H1 (cell line): Measurements from ENCODE around the gene RAET1L. TPM values are rescaled to one million over a fixed set of nuclear protein-coding genes. Genes with fewer than 3 reads are reported as not detected.
A peak's percentile ranks its signal among the peaks of the same experiment; 100 is the strongest.

Source experiments
- CTCF ChIA-PET: fragments of 300-600 bp; sonication (Branson Sonifier 250); formaldehyde crosslinking; loops from one replicate; lab custom pipeline; 2021; ENCODE audit not compliant: partially characterized antibody; lab: Charles Lee
- POLR2A ChIA-PET: fragments of 300-600 bp; sonication (Branson Sonifier 250); formaldehyde crosslinking; loops from one replicate; lab custom pipeline; 2021; ENCODE audit warnings: inconsistent platforms; ENCODE audit not compliant: partially characterized antibody; lab: Charles Lee
- DNase-seq, 2 experiments: peaks; one replicate each; pipeline versions ENCODE4 v3.0.0 to v3.0.0-alpha.2; 2010 to 2022; ENCODE audit warnings: low spot score in 2 of 2, low read depth in 1 of 2, mixed read lengths in 1 of 2
- FAIRE-seq: peaks from 2 replicates; lab custom pipeline; 2011; peaks lifted over from hg19 to GRCh38; lab: Jason Lieb, UNC
- H2AFZ ChIP-seq: 2 replicates; pipeline ENCODE4 v1.8.1; 2012; ENCODE audit warnings: low read length, inconsistent platforms
- H2AK5ac ChIP-seq: 2 replicates; pipeline ENCODE4 v1.6.1; 2013; ENCODE audit warnings: low read depth, low read length
- H2BK120ac ChIP-seq: replicated peaks from 2 replicates; pipeline ENCODE3; 2013; ENCODE audit warnings: low read depth, low read length, inconsistent platforms
- H2BK12ac ChIP-seq: 2 replicates; pipeline ENCODE4 v1.6.1; 2013; ENCODE audit warnings: low read depth, low read length
- H2BK15ac ChIP-seq: 2 replicates; pipeline ENCODE4 v1.6.1; 2013; ENCODE audit warnings: low read length
- H2BK20ac ChIP-seq: 2 replicates; pipeline ENCODE4 v1.6.1; 2013; ENCODE audit warnings: low read length
- H2BK5ac ChIP-seq: 2 replicates; pipeline ENCODE4 v1.6.1; 2013; ENCODE audit warnings: low read depth, low read length
- H3K14ac ChIP-seq: 2 replicates; pipeline ENCODE4 v1.6.1; 2013; ENCODE audit warnings: inconsistent platforms; ENCODE audit not compliant: insufficient read length
- H3K18ac ChIP-seq: 2 replicates; pipeline ENCODE4 v1.6.1; 2013; ENCODE audit warnings: low read length; ENCODE audit errors: extremely low read depth
- H3K23ac ChIP-seq: 2 replicates; pipeline ENCODE4 v1.6.1; 2013; ENCODE audit warnings: inconsistent platforms; ENCODE audit not compliant: insufficient read length
- H3K23me2 ChIP-seq: 2 replicates; pipeline ENCODE4 v1.6.1; 2013; ENCODE audit warnings: low read depth, low read length
- H3K27ac ChIP-seq: 2 replicates; pipeline ENCODE4 v1.6.1; 2011; ENCODE audit warnings: low read depth, low read length, inconsistent platforms
- H3K27me3 ChIP-seq, 4 experiments: replicated peaks in 1 of 4; 1 replicate in 1 of 4; 2 replicates in 3 of 4; pipeline versions ENCODE4 v1.6.1 to v1.8.1; 2011 to 2013; ENCODE audit warnings: low read length in 3 of 4, mild to moderate bottlenecking in 3 of 4, inconsistent platforms in 2 of 4, mixed read lengths in 2 of 4, moderate library complexity in 1 of 4; ENCODE audit not compliant: control insufficient read depth in 3 of 4, insufficient read depth in 3 of 4; ENCODE audit errors: extremely low read depth in 1 of 4
- H3K36me3 ChIP-seq, 4 experiments: 2 replicates each; pipeline versions ENCODE4 v1.6.1 to v1.8.1; 2011 to 2013; ENCODE audit warnings: mild to moderate bottlenecking in 4 of 4, low read length in 3 of 4, moderate library complexity in 2 of 4, control low read depth in 1 of 4, inconsistent platforms in 1 of 4; ENCODE audit not compliant: insufficient read depth in 4 of 4, control insufficient read depth in 2 of 4
- H3K4ac ChIP-seq: replicated peaks from 2 replicates; pipeline ENCODE3; 2013; ENCODE audit warnings: low read length, low read depth, mixed read lengths, inconsistent platforms; ENCODE audit not compliant: insufficient read length
- H3K4me1 ChIP-seq, 4 experiments: replicated peaks in 1 of 4; 1 replicate in 1 of 4; 2 replicates in 3 of 4; pipeline versions ENCODE4 v1.6.1 to v1.8.1; 2011 to 2013; ENCODE audit warnings: low read length in 3 of 4, inconsistent platforms in 2 of 4, mixed read lengths in 1 of 4; ENCODE audit not compliant: insufficient read depth in 4 of 4, control insufficient read depth in 3 of 4
- H3K4me2 ChIP-seq, 2 experiments: 2 replicates each; pipeline versions ENCODE4 v1.6.1 to v1.8.1; 2011 to 2013; ENCODE audit warnings: low read depth in 2 of 2, low read length in 2 of 2, control low read depth in 1 of 2, inconsistent platforms in 1 of 2, mild to moderate bottlenecking in 1 of 2; ENCODE audit not compliant: insufficient read depth in 1 of 2
- H3K4me3 ChIP-seq, 4 experiments: fragments of 200-600, 300-600 bp in 1 of 4; sonication (generic), shearing (Covaris generic), sonication (Bioruptor Twin) in 1 of 4; 2 replicates each; pipeline versions ENCODE4 v1.5.1 to v1.8.1; 2011 to 2016; ENCODE audit warnings: low read length in 4 of 4, low read depth in 3 of 4, control low read depth in 2 of 4, inconsistent platforms in 2 of 4, mild to moderate bottlenecking in 2 of 4, mixed read lengths in 1 of 4, moderate library complexity in 1 of 4; ENCODE audit not compliant: insufficient read depth in 2 of 4; ENCODE audit errors: extremely low read depth in 1 of 4
- H3K56ac ChIP-seq: replicated peaks from 2 replicates; pipeline ENCODE3; 2013; ENCODE audit warnings: low read depth, mild to moderate bottlenecking, mixed read lengths, low read length, inconsistent platforms; ENCODE audit not compliant: insufficient read length
- H3K79me1 ChIP-seq: 2 replicates; pipeline ENCODE4 v1.6.1; 2013; ENCODE audit warnings: low read depth, low read length, control low read depth
- H3K79me2 ChIP-seq, 2 experiments: 2 replicates each; pipeline versions ENCODE4 v1.6.1 to v1.8.1; 2012 to 2013; ENCODE audit warnings: low read length in 2 of 2, mild to moderate bottlenecking in 2 of 2, inconsistent platforms in 1 of 2; ENCODE audit not compliant: insufficient read depth in 2 of 2, control insufficient read depth in 1 of 2
- H3K9ac ChIP-seq, 4 experiments: replicated peaks in 1 of 4; 1 replicate in 1 of 4; 2 replicates in 3 of 4; pipeline versions ENCODE4 v1.6.1 to v1.8.1; 2011 to 2013; ENCODE audit warnings: low read depth in 3 of 4, low read length in 3 of 4, control low read depth in 2 of 4, mild to moderate bottlenecking in 2 of 4, moderate library complexity in 2 of 4, inconsistent platforms in 1 of 4; ENCODE audit errors: extremely low read depth in 1 of 4
- H3K9me3 ChIP-seq, 2 experiments: 2 replicates each; pipeline versions ENCODE4 v1.6.1 to v1.8.1; 2012 to 2013; ENCODE audit warnings: mild to moderate bottlenecking in 2 of 2, moderate library complexity in 2 of 2, control low read depth in 1 of 2, inconsistent platforms in 1 of 2, low read depth in 1 of 2, low read length in 1 of 2, mixed read lengths in 1 of 2; ENCODE audit not compliant: insufficient read depth in 2 of 2
- H4K20me1 ChIP-seq, 2 experiments: replicated peaks in 1 of 2; 2 replicates each; pipeline versions ENCODE3 to v1.8.1; 2011 to 2013; ENCODE audit warnings: inconsistent platforms in 2 of 2, low read length in 2 of 2, mild to moderate bottlenecking in 1 of 2; ENCODE audit not compliant: insufficient read depth in 2 of 2, control insufficient read depth in 1 of 2
- H4K5ac ChIP-seq: 2 replicates; pipeline ENCODE4 v1.6.1; 2013; ENCODE audit warnings: low read length, low read depth, mixed read lengths, inconsistent platforms; ENCODE audit not compliant: insufficient read length
- H4K8ac ChIP-seq: 2 replicates; pipeline ENCODE4 v1.8.0; 2013; ENCODE audit warnings: mild to moderate bottlenecking, moderate library complexity, low read length, inconsistent platforms; ENCODE audit not compliant: insufficient read depth; ENCODE audit errors: extremely low read depth
- H4K91ac ChIP-seq: replicated peaks from 2 replicates; pipeline ENCODE3; 2013; ENCODE audit warnings: low read length, mixed read lengths, inconsistent platforms; ENCODE audit not compliant: insufficient read length
- ATF3 ChIP-seq: IDR thresholded peaks from 2 replicates; pipeline ENCODE4 v1.6.1; 2011; ENCODE audit warnings: low read depth, mild to moderate bottlenecking, low read length; ENCODE audit not compliant: insufficient read depth
- RAD21 ChIP-seq, 2 experiments: IDR thresholded peaks in 1 of 2; conservative IDR thresholded peaks in 1 of 2; 2 replicates each; pipeline ENCODE4 v1.6.1; 2011; ENCODE audit warnings: low read depth in 2 of 2, low read length in 2 of 2, improper control_type of control experiment in 1 of 2, inconsistent platforms in 1 of 2, mild to moderate bottlenecking in 1 of 2, moderate library complexity in 1 of 2
- WGBS, 2 experiments: shearing (Covaris generic) in 1 of 2; methylation state at CpG; one replicate each; pipeline versions ENCODE4 v1.1.6 to v1.1.7; 2013 to 2015; ENCODE audit warnings: low lambda C conversion rate in 2 of 2, mixed read lengths in 2 of 2, inconsistent platforms in 1 of 2, low coverage in 1 of 2, missing lambda C conversion rate in 1 of 2; ENCODE audit not compliant: insufficient replicate concordance in 2 of 2, insufficient coverage in 1 of 2, insufficient read length in 1 of 2; ENCODE audit errors: extremely low coverage in 1 of 2, missing lambda C conversion rate in 1 of 2; 5-methylcytosine and 5-hydroxymethylcytosine counted together
- polyA plus RNA-seq, 7 experiments: library from polyadenylated mRNA; depleted of rRNA in 3 of 7; stranded (reverse) in 5 of 7; unstranded in 2 of 7; fragments of >200 nt in 5 of 7; fragments of 200-250 nt in 2 of 7; gene quantifications; 1 replicate in 5 of 7; 2 replicates in 1 of 7; 4 replicates in 1 of 7; pipeline versions ENCODE4 v1.2.1 to v1.2.3, GENCODE V29; 2011 to 2013; ENCODE audit warnings: missing spikeins in 2 of 7, mixed read lengths in 2 of 7
- total RNA-seq: library from RNA; stranded (reverse); fragmentation: NEBNext Ultra II Directional; extraction: Animal tissue kit (Norgen Biotek cat#: 25700); gene quantifications from 2 replicates; pipeline ENCODE4 v1.2.1, GENCODE V29; 2021

The RAET1L gene
- total and polyA plus RNA-seq, 2 of the 8 experiments (the other 6 are each of a cell fraction or from before 2014, with no cell fraction given), result not detected

DNA sequence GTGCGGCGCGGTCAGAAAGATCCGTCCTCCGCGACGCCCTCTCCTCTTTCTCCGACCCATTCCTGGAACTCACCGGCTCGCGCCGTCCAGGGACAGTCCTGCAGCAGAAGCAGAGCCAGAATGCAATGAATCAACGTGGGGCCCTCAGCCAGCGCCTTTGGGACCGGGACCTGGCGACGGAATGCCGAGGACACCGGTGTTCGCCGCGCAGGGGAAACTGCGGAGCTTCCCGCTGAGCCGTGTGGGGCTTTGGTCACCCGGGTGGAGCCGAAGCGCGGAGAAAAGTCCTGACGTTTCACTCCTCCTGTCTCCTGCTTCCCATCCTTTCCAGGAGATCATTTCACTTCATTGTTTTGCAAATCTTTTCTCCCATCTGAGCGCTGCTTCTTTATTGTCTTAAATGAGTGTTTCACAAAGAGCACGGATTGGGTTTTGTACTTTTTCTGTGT lies 35.1 kb downstream of the RAET1L start:
- Histone ChIP-seq H4K20me1 (peaks cover 8 to 18% of the 10 kb centered on the region in 2 experiments), H2AFZ (no peak overlapping the region), H3K4ac (no peak overlapping the region), H4K5ac (no peak overlapping the region), H2BK120ac (no peak overlapping the region), H2BK20ac (no peak overlapping the region), H2BK5ac (no peak overlapping the region), H2BK15ac (no peak overlapping the region), H3K79me1 (no peaks in the 10 kb centered on the region), H3K27me3 (peaks cover 74 to 96% (median 88%) of the 10 kb centered on the region in 4 experiments), H3K9ac (no peak overlapping the region), H3K23me2 (no peaks in the 10 kb centered on the region; the same call in 1 of the 2 replicates), H3K79me2 (no peaks in the 10 kb centered on the region), H3K18ac (peak overlapping the region; percentile 11; the same call in 1 of the 2 replicates), H2AK5ac (no peak overlapping the region), H3K4me2 (peak overlapping the region; percentile 62 to 77), H3K9me3 (no peaks in the 10 kb centered on the region), H4K91ac (no peak overlapping the region), H3K4me3 (peak overlapping the region in 1 of 4 experiments; percentile 53; a peak in 4 of 8 replicates), H3K4me1 (peaks cover 2 to 24% (median 15%) of the 10 kb centered on the region in 4 experiments), H3K36me3 (no peaks in the 10 kb centered on the region), H3K23ac (no peak overlapping the region), H3K56ac (no peak overlapping the region), H3K14ac (no peak overlapping the region), H2BK12ac (peak overlapping the region; percentile 88), H3K27ac (no peak overlapping the region), H4K8ac (no peak overlapping the region)
- FAIRE-seq (peak; percentile 36), DNase-seq (peak in 1 of 2 experiments; percentile 59)
- WGBS, 2 experiments, result 3% methylated on average over 32 of the region's 32 CpGs; no CpG with 5 or more reads in 1 of the 2 experiments
- POLR2A ChIA-PET, result interaction anchor here (1.0 to 2.0 kb wide), 2 partner anchors 26 to 50 kb away, joined by 3 to 4 read pairs; partner anchors contain the start of gene ULBP1
- CTCF ChIA-PET, result interaction anchor here (1.3 to 3.6 kb wide), 2 partner anchors 18 to 39 kb away, joined by 4 to 20 read pairs; no protein-coding TSS in a partner anchor
- TF ChIP-seq ATF3, result no peak
- no peak for TF ChIP-seq RAD21 (IDR thresholded peaks at IDR 0.05 in 1 of 2, conservative IDR thresholded peaks at IDR 0.05 in 1 of 2; ENCODE audit: low read depth in 2 of 2, low read length in 2 of 2)
